K562 (cell line): Measurements from ENCODE around the gene SPEG. TPM values are rescaled to one million over a fixed set of nuclear protein-coding genes. Genes with fewer than 3 reads are reported as not detected.

Experiments used
- ATAC-seq: fragments of 200-7000 bp; cut with Tn5 transposase; 3 replicates; pipeline ENCODE4 v1.9.1; 2020; ENCODE audit warnings: moderate library complexity
- BruUV-seq: library from RNA; stranded (reverse); fragments of 400-500 nt; replicated peaks from 2 replicates; lab custom pipeline; 2021; lab: Mats Ljungman, UMichigan
- CTCF ChIA-PET: fragments of 300-600 bp; formaldehyde crosslinking; extraction: SDS; loops from one replicate; lab custom pipeline; 2021; ENCODE audit warnings: low intra/inter-chr PET ratio; lab: Yijun Ruan, JAX
- POLR2A ChIA-PET: fragments of 300-600, 350-650 bp; sonication (Branson Sonifier 250); formaldehyde crosslinking; extraction: SDS; loops from one replicate; lab custom pipeline; 2021; ENCODE audit warnings: antibody characterized with exemption, inconsistent platforms; lab: Yijun Ruan, JAX
- DNase-seq, 4 experiments: peaks; one replicate each; pipeline versions ENCODE4 v3.0.0 to v3.0.0-alpha.2; 2011 to 2018; ENCODE audit warnings: low spot score in 3 of 4, mixed read lengths in 3 of 4; ENCODE audit errors: extremely low read depth in 1 of 4
- FAIRE-seq: peaks from 2 replicates; lab custom pipeline; 2011; peaks lifted over from hg19 to GRCh38; lab: Jason Lieb, UNC
- H2AFZ ChIP-seq: 2 replicates; pipeline ENCODE4 v1.6.0; 2011; ENCODE audit warnings: low read depth, low read length, control low read depth, inconsistent platforms
- H3K27ac ChIP-seq: fragments of 200-600 bp; 3 replicates; pipeline ENCODE4 v1.8.0; 2011; ENCODE audit warnings: low read depth, mild to moderate bottlenecking, control low read depth, inconsistent platforms, low read length, moderate library complexity, mixed read lengths; ENCODE audit errors: extremely low read depth
- H3K27me3 ChIP-seq, 2 experiments: fragments of 300-600 bp in 1 of 2; 2 replicates in 1 of 2; 3 replicates in 1 of 2; pipeline versions ENCODE4 v1.6.0 to v1.8.0; 2011; ENCODE audit warnings: inconsistent platforms in 2 of 2, low read length in 2 of 2, mild to moderate bottlenecking in 1 of 2, mixed read lengths in 1 of 2, moderate library complexity in 1 of 2; ENCODE audit not compliant: control insufficient read depth in 2 of 2, insufficient read depth in 2 of 2
- H3K36me3 ChIP-seq: fragments of 300-600 bp; 3 replicates; pipeline ENCODE4 v1.8.0; 2011; ENCODE audit warnings: mild to moderate bottlenecking, low read length, inconsistent platforms; ENCODE audit not compliant: control insufficient read depth, insufficient read depth
- H3K4me1 ChIP-seq, 2 experiments: fragments of 200-600 bp in 1 of 2; replicated peaks in 1 of 2; 2 replicates in 1 of 2; 3 replicates in 1 of 2; pipeline versions ENCODE4 v1.5.1 to v1.8.0; 2011; ENCODE audit warnings: inconsistent platforms in 2 of 2, low read length in 2 of 2, mild to moderate bottlenecking in 1 of 2, mixed read lengths in 1 of 2, moderate library complexity in 1 of 2; ENCODE audit not compliant: control insufficient read depth in 2 of 2, insufficient read depth in 2 of 2
- H3K4me2 ChIP-seq: 2 replicates; pipeline ENCODE4 v1.6.1; 2011; ENCODE audit warnings: low read length, control low read depth, inconsistent platforms, mixed read lengths; ENCODE audit not compliant: insufficient read depth
- H3K4me3 ChIP-seq: fragments of 200-600 bp; sonication (generic), shearing (Covaris generic); 2 replicates; pipeline ENCODE4 v1.5.1; 2016; ENCODE audit warnings: control low read depth, inconsistent platforms
- H3K79me2 ChIP-seq: fragments of 200-600 bp; 3 replicates; pipeline ENCODE4 v1.8.0; 2011; ENCODE audit warnings: low read length, inconsistent platforms; ENCODE audit not compliant: control insufficient read depth, insufficient read depth
- H3K9ac ChIP-seq, 2 experiments: 2 replicates each; pipeline versions ENCODE4 v1.6.0 to v1.6.1; 2011; ENCODE audit warnings: low read depth in 2 of 2, low read length in 2 of 2, control low read depth in 1 of 2, inconsistent platforms in 1 of 2, mild to moderate bottlenecking in 1 of 2, mixed read lengths in 1 of 2; ENCODE audit not compliant: insufficient read depth in 1 of 2
- H3K9me1 ChIP-seq: one replicate; pipeline ENCODE4 v1.6.0; 2011; ENCODE audit warnings: inconsistent platforms, mild to moderate bottlenecking, low read length, moderate library complexity; ENCODE audit not compliant: control insufficient read depth, insufficient read depth
- H3K9me3 ChIP-seq: replicated peaks from 2 replicates; pipeline ENCODE4 v1.5.1; 2011; ENCODE audit warnings: low read depth, low read length, inconsistent platforms; ENCODE audit not compliant: control insufficient read depth, insufficient read depth
- H4K20me1 ChIP-seq: replicated peaks from 2 replicates; pipeline ENCODE4 v1.6.1; 2011; ENCODE audit warnings: low read length, inconsistent platforms, mixed read lengths; ENCODE audit not compliant: control insufficient read depth, insufficient read depth
- ELK3 ChIP-seq: fragments of 450-650 bp; formaldehyde crosslinking; IDR thresholded peaks from 2 replicates; pipeline ENCODE4 v1.4.0; 2020; ENCODE audit warnings: mild to moderate bottlenecking
- GTF3C2 ChIP-seq: IDR thresholded peaks from 3 replicates; pipeline ENCODE4 v1.6.1; 2011; ENCODE audit warnings: borderline replicate concordance, mild to moderate bottlenecking, moderate library complexity; ENCODE audit not compliant: insufficient read length; ENCODE audit errors: extremely low read depth
- IRF9 ChIP-seq: fragments of 450-650 bp; IDR thresholded peaks from 2 replicates; pipeline ENCODE4 v1.6.1; 2016; ENCODE audit warnings: missing biosample characterization, missing genetic modification characterization
- MLLT1 ChIP-seq, 2 experiments: fragments of 450-650 bp; IDR thresholded peaks; 2 replicates each; pipeline ENCODE4 v1.6.1; 2016
- PPARD ChIP-seq: fragments of 250-450 bp; sonication (Bioruptor Pico); IDR thresholded peaks from 2 replicates; pipeline ENCODE4 v1.8.0; 2022; ENCODE audit warnings: inconsistent platforms, mild to moderate bottlenecking, moderate library complexity
- RBM22 ChIP-seq: fragments of 200-400 bp; formaldehyde crosslinking; IDR thresholded peaks from 2 replicates; pipeline ENCODE4 v1.6.1; 2018; ENCODE audit warnings: low read length, low read depth; ENCODE audit not compliant: poor library complexity, severe bottlenecking
- RBM25 ChIP-seq: fragments of 200-400 bp; formaldehyde crosslinking; IDR thresholded peaks from 2 replicates; pipeline ENCODE4 v1.6.1; 2018; ENCODE audit warnings: low read length, low read depth, moderate library complexity; ENCODE audit not compliant: severe bottlenecking
- THAP7 ChIP-seq: fragments of 250-450 bp; sonication (Bioruptor Pico); IDR thresholded peaks from 2 replicates; pipeline ENCODE4 v1.5.0; 2021
- ZFP36 ChIP-seq: fragments of 150-350 bp; IDR thresholded peaks from 2 replicates; pipeline ENCODE4 v1.6.1; 2018; ENCODE audit warnings: low read length, low read depth; ENCODE audit not compliant: partially characterized antibody
- ZNF398 ChIP-seq: fragments of 250-450 bp; sonication (Bioruptor Pico); IDR thresholded peaks from 2 replicates; pipeline ENCODE4 v1.8.0; 2021; ENCODE audit warnings: moderate library complexity, mild to moderate bottlenecking, inconsistent platforms
- ZNF561 ChIP-seq: fragments of 450-650 bp; formaldehyde crosslinking; conservative IDR thresholded peaks from 2 replicates; pipeline ENCODE4 v1.4.0; 2020; ENCODE audit warnings: mild to moderate bottlenecking, moderate library complexity
- ZNF696 ChIP-seq: fragments of 250-450 bp; sonication (Bioruptor Pico); conservative IDR thresholded peaks from 2 replicates; pipeline ENCODE4 v1.4.0; 2020; ENCODE audit warnings: mild to moderate bottlenecking, moderate library complexity
- WGBS: fragments of 100-300 bp; shearing (Covaris generic); methylation state at CpG from one replicate; pipeline ENCODE4 v1.1.6; 2016; ENCODE audit warnings: low coverage, mixed read lengths; ENCODE audit not compliant: insufficient coverage; ENCODE audit errors: missing lambda C conversion rate; 5-methylcytosine and 5-hydroxymethylcytosine counted together
- in situ Hi-C: fragments of 300-500 bp; cut with MboI; formaldehyde crosslinking; loops from 4 replicates; pipeline ENCODE4 v1.15.0; 2018; ENCODE audit warnings: inconsistent platforms, mixed read lengths
- intact Hi-C: fragments of 100-400 bp; cut with micrococcal nuclease; formaldehyde crosslinking; loops from 2 replicates; pipeline ENCODE4 v1.14.2; 2022
- polyA plus RNA-seq, 8 experiments: library from polyadenylated mRNA; depleted of rRNA in 4 of 8; stranded (reverse) in 5 of 8; unstranded in 3 of 8; fragments of >200 nt; fragmentation: Nextera tagmentation in 2 of 8; fragmentation: Illumina TruSeq in 1 of 8; extraction: Ambion mirVana in 2 of 8; extraction: Trizol in 1 of 8; gene quantifications; 2 replicates each; pipeline versions ENCODE4 v1.2.1 to v1.2.3, GENCODE V29; 2011 to 2014; ENCODE audit warnings: inconsistent platforms in 1 of 8, missing spikeins in 1 of 8
- total RNA-seq, 7 experiments: library from RNA; depleted of rRNA in 6 of 7; stranded (reverse); fragments of >200 nt in 6 of 7; fragmentation: Illumina TruSeq in 2 of 7; extraction: Trizol in 2 of 7; gene quantifications; 2 replicates each; pipeline versions ENCODE4 v1.2.1 to v1.2.3, GENCODE V29; 2011 to 2021; ENCODE audit warnings: low replicate concordance in 1 of 7

Gene SPEG
- total and polyA plus RNA-seq, 9 of the 15 experiments (the other 6 are each of a cell fraction or from before 2014, with no cell fraction given): 0.49 to 8.7 (median 3.0) TPM

GRCh38 chr2:219527472-219527871 is 92.8 kb downstream of the SPEG start:
- in situ Hi-C loops (loop anchor here (5.0 to 10.0 kb wide), 2 partner anchors 35 to 53 kb away; no protein-coding TSS in a partner anchor), intact Hi-C loops (no loop called here)
- BruUV-seq: no TSS peak
- Histone ChIP-seq H3K4me1 (peaks cover 72 to 84% of the 10 kb centered on the region in 2 experiments), H3K79me2 (peaks cover 88% of the 10 kb centered on the region), H3K9ac (peak overlapping the region in 1 of 2 experiments; percentile 83; a peak in 2 of 4 replicates), H3K36me3 (peaks cover 40% of the 10 kb centered on the region; the same call in 2 of the 3 replicates), H3K4me2 (no peak overlapping the region), H3K27ac (peak overlapping the region; percentile 71; the same call in 1 of the 3 replicates), H2AFZ (no peak overlapping the region), H4K20me1 (no peaks in the 10 kb centered on the region), H3K4me3 (no peak overlapping the region), H3K9me3 (no peaks in the 10 kb centered on the region), H3K9me1 (no peaks in the 10 kb centered on the region), H3K27me3 (no peaks in the 10 kb centered on the region)
- ATAC-seq: no peak
- POLR2A ChIA-PET: interaction anchor here (0.5 to 0.8 kb wide), 3 partner anchors 18 to 139 kb away, joined by 3 to 4 read pairs (median 3); partner anchors contain the start of gene GMPPA
- CTCF ChIA-PET: interaction anchor here (0.6 kb wide), 1 partner anchor 86 kb away, joined by 4 read pairs; no protein-coding TSS in a partner anchor
- FAIRE-seq: no peak
- DNase-seq: no peak
- 79% methylated on average over 2 of the region's 5 CpGs for WGBS
- TF ChIP-seq RBM22 (no peak), RBM25 (peak; percentile 69), MLLT1 (IDR thresholded peaks at IDR 0.05) (no peak), ELK3 (no peak), GTF3C2 (no peak), THAP7 (CRISPR knock-in tag) (no peak), ZNF696 (CRISPR knock-in tag) (no peak), IRF9 (no peak), ZNF561 (CRISPR knock-in tag) (no peak), ZFP36 (peak; percentile 46), PPARD (CRISPR knock-in tag) (no peak), ZNF398 (CRISPR knock-in tag) (no peak)
